ENCODE measurements around the gene IL21.
"Not testable (repeated sequence)": the region's sequence is repeated elsewhere in the genome, so short reads cannot be mapped to it uniquely, and the experiment has no call there.

Gene IL21

GRCh38 chr4:122621016-122621507 lies at the start of gene IL21:
IL21 (minus strand) TSS chr4:122621066; CDS start chr4:122621011, 55 bp downstream.
- no peak within 1 kb of the TSS for H3K4me3 ChIP-seq (ENCODE audit: low read depth, low read length)

- no peak overlapping the region for H3K4me3 ChIP-seq (ENCODE audit: low read depth, low read length)
Measured at GRCh38 chr4:122669911-122670738, 49.3 kb upstream of the IL21 start.

GRCh38 chr4:122668241-122668640 lies 47.4 kb upstream of the IL21 start:
- H3K4me3 ChIP-seq (ENCODE audit: low read depth, low read length): no peak overlapping the region

GRCh38 chr4:122666527-122667245 lies 45.8 kb upstream of the IL21 start:
- H3K4me3 ChIP-seq (ENCODE audit: low read depth, low read length): no peak overlapping the region

- no peak overlapping the region for H3K4me3 ChIP-seq (ENCODE audit: low read depth, low read length)
Measured at GRCh38 chr4:122665161-122665929, 44.5 kb upstream of the IL21 start.

GRCh38 chr4:122663814-122664610 lies 43.1 kb upstream of the IL21 start:
- H3K4me3 ChIP-seq (ENCODE audit: low read depth, low read length): no peak overlapping the region

- no peak overlapping the region for H3K4me3 ChIP-seq (ENCODE audit: low read depth, low read length)
Measured at GRCh38 chr4:122663291-122663690, 42.4 kb upstream of the IL21 start.

GRCh38 chr4:122662701-122663100 lies 41.8 kb upstream of the IL21 start:
- no peak overlapping the region for H3K4me3 ChIP-seq (ENCODE audit: low read depth, low read length)

- H3K4me3 ChIP-seq (ENCODE audit: low read depth, low read length): no peak overlapping the region
Measured at GRCh38 chr4:122661176-122662160, 40.6 kb upstream of the IL21 start.

- H3K4me3 ChIP-seq (ENCODE audit: low read depth, low read length): no peak overlapping the region
Measured at GRCh38 chr4:122658818-122659295, 38.0 kb upstream of the IL21 start.

- no peak overlapping the region for H3K4me3 ChIP-seq (ENCODE audit: low read depth, low read length)
Measured at GRCh38 chr4:122658377-122658776, 37.5 kb upstream of the IL21 start.

GRCh38 chr4:122657553-122657952 lies 36.7 kb upstream of the IL21 start:
- H3K4me3 ChIP-seq (ENCODE audit: low read depth, low read length): no peak overlapping the region

GRCh38 chr4:122656583-122656982 lies 35.7 kb upstream of the IL21 start:
- not testable (repeated sequence) for H3K4me3 ChIP-seq (ENCODE audit: low read depth, low read length)

GRCh38 chr4:122652379-122652778 lies 31.5 kb upstream of the IL21 start:
- no peak overlapping the region for H3K4me3 ChIP-seq (ENCODE audit: low read depth, low read length)

GRCh38 chr4:122650148-122650547 lies 29.3 kb upstream of the IL21 start:
- no peak overlapping the region for H3K4me3 ChIP-seq (ENCODE audit: low read depth, low read length)

- no peak overlapping the region for H3K4me3 ChIP-seq (ENCODE audit: low read depth, low read length)
Measured at GRCh38 chr4:122647656-122648055, 26.8 kb upstream of the IL21 start.

- no peak overlapping the region for H3K4me3 ChIP-seq (ENCODE audit: low read depth, low read length)
Measured at GRCh38 chr4:122643257-122643656, 22.4 kb upstream of the IL21 start.

GRCh38 chr4:122639181-122639580 lies 18.3 kb upstream of the IL21 start:
- H3K4me3 ChIP-seq (ENCODE audit: low read depth, low read length): no peak overlapping the region

GRCh38 chr4:122636697-122637096 lies 15.8 kb upstream of the IL21 start:
- H3K4me3 ChIP-seq (ENCODE audit: low read depth, low read length): no peak overlapping the region
